GM21723 (cell line): ENCODE measurements around the gene TUBB2B.
A peak's percentile ranks its signal among the peaks of the same experiment; 100 is the strongest.

Source experiments
- ATAC-seq: cut with Tn5 transposase; IDR thresholded peaks from one replicate; pipeline ENCODE4 v1.9.1; 2021; ENCODE audit warnings: mild to moderate bottlenecking, moderate library complexity; ENCODE audit not compliant: unreplicated experiment

Gene TUBB2B

DNA sequence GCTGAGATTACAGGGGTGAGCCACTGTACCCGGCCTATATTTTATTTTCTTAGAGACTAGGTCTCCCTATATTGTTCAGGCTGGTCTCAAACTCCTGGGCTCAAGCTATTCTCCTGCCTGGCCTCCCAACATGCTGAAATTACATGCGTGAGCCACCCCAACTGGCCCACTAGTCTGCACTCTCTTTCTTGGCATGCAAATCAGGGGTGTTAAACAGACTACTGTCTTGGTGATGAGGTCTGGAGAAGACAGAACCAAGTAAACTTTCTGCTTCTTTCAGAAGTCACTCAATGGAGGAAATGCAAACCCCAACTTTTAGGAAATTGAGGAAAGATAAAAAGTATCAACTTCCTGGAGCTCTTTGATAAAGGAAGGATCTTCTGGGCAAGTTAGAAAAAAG, 8.0 kb upstream of the TUBB2B start:
- peak; percentile 49 for ATAC-seq

- no peak for ATAC-seq
These were observed 6.5 kb upstream of the TUBB2B start for GRCh38 chr6:3233904-3234303.

- no peak for ATAC-seq
These were observed 5.9 kb upstream of the TUBB2B start for GRCh38 chr6:3233321-3233720.

- no peak for ATAC-seq
These were observed 4.8 kb upstream of the TUBB2B start for GRCh38 chr6:3232017-3232945.

- ATAC-seq: no peak
These were observed 4.0 kb upstream of the TUBB2B start for GRCh38 chr6:3231247-3232016.

- no peak for ATAC-seq
These were observed 3.4 kb upstream of the TUBB2B start for GRCh38 chr6:3230900-3231246.

DNA sequence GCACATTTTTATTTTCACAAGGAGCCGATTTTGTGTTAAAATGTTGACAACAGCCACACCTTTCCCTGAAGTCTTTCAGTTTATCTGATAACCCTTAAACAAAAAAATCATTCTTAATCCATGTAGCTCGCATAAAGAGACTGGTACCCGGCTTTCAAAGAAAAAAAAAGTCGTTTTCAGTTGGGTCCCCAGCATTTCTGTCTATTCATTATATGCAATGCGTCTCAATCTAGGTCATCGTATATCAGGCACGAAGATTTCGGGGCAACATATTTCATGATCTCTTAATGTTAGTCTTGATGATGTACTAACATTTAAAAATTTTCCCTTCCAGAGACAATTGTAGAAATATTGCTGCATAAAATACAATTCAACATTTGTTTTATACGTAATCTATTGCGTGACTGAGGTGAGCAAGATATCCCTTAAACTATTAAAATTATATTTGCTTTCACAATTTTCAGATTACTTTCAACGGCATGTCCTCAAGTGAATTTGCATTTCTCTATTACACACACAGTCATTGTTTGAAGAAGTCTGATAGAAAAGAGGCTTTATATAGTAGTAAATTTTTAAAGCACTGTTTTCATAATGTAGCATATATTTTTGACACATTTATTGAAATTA, 2.9 kb upstream of the TUBB2B start:
- no peak for ATAC-seq

GRCh38 chr6:3229566-3230178, 2.2 kb upstream of the TUBB2B start:
- no peak for ATAC-seq

GRCh38 chr6:3228771-3229565, 1.5 kb upstream of the TUBB2B start:
- ATAC-seq: no peak

GRCh38 chr6:3228046-3228671, 706 bp upstream of the TUBB2B start:
- peak; percentile 36 for ATAC-seq

DNA sequence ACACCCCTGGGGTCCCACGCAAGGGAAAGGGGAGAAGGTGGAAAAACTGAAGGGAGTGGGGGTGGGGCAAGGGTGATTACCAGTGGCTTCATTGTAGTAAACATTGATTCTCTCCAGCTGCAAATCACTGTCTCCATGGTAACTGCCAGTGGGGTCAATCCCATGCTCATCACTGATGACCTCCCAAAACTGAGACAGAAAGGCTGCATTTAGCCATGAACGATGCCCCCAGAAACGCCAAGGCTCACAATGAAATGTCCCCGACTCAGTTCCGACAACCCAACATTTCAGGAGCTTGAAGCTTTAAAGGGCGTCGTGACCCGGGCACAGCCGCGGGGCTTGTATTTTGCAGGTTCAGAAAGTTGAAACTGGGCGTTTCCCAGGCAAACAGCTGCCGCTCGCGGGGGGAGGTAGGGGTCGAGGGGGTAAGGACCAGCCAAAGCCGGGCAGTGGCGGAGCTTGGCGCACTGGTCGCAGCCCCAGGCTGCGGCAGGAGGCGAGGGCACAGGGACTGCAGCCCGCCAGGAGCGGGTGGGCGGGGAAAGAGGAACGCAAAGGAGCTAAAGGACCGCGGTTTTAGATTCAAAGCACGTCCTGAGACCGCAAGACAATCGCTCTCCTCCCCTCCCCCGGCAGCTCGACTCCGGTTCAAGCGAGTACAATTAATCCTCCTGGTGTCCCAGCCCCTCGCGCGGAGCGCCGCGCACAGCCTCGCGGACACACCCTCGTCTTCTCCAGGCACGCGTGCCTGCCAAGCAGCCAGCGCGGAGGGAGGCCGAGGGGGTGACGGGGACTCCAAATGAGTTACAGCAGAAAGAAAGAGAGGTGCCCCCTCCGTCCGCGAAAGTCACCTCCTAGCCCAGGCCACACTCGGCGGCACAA, 731 bp downstream of the TUBB2B start:
- no peak for ATAC-seq

DNA sequence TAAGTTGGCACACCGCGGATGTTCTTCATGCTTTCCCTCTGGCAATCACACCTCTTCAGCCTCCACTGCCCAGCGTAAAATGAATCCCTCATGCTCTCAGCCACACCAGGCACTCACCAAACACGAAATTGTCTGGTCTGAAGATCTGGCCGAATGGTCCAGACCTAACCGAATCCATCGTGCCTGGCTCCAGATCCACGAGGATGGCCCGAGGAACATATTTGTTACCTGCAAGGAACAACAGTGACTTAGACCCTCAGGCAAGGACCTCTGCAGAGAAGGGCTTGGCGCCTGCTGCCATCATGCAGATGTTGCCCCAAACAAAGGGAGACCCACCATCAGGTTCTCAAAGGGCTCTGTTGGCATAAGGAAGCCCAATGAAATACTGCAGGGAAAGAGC, 1.4 kb downstream of the TUBB2B start:
- ATAC-seq: no peak

DNA sequence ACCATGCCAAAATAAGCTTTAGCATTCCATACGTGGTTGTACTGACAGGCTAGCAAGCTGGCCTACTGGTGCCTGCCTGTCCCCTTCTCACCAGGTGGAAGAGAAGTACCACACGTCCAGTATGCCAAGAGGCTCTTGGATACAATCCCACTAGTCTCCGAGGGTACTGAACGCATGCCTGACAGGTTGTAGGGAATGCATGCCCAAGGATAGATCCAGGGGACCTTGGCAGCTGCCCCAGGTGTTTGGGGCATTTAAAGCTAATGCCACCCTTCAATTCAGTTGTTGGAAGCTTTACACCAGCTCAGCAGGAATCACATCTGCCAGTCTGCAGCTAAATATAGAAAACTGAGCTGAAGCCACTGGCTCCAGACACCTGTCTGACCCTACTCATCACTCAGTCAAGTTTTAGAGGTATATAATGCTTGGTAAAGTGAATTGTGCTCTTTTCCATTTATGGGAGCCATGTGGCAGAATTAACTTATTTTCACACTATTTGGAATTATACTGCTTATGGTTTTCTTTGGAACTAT, 4.9 kb downstream of the TUBB2B start:
- ATAC-seq: no peak

- ATAC-seq: no peak
These were observed 5.9 kb downstream of the TUBB2B start for GRCh38 chr6:3221578-3221977.

DNA sequence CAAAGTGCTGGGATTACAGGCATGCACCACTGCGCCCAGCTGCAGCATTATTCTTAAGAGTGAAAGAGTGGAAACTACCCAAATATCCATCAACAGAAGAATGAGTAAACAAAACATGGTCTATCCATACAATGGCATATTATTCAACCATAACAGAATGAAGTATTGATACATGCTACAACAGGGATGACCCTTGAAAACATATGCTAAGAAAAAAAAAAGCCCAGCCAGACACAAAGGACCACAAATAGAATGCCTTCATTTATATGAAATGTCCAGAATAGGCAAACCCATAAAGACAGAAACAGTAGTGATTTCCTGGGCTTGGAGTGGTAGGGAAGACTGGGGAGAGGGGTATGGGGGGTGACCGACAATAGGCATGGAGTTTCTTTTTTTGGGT, 7.1 kb downstream of the TUBB2B start:
- ATAC-seq: no peak

GRCh38 chr6:3218266-3218665, 9.2 kb downstream of the TUBB2B start:
- ATAC-seq: no peak

DNA sequence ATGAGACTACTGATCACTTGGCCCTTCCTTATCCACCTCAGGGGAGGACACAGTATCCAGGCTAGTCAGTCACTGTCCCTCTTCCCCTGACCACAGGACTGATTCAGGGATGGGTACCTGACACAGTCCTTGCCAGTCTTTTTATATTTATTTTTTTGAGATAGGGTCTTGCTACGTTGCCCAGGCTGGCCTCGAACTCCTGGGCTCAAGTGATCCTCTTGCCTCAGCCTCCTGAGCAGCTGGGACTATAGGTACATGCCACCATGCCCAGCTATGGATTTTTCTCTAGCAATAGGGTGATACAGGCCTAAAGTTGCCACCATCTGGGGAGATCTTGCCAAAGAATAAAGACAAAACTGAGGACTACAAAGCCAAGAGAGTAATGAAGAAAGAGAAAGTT, 10.2 kb downstream of the TUBB2B start:
- no peak for ATAC-seq

GRCh38 chr6:3214898-3215297, 12.6 kb downstream of the TUBB2B start:
- no peak for ATAC-seq

- no peak for ATAC-seq
These were observed 14.1 kb downstream of the TUBB2B start for GRCh38 chr6:3213334-3213695.
